Stimulated activated CD8-positive, alpha-beta memory T cell treated with anti-CD3 and anti-CD28 coated beads, Interleukin-12 subunit alpha, Interleukin-12 subunit beta, amount 100 ng/mL, for 24 hours (primary cell): ENCODE measurements around the gene PDS5A.
"Not testable (repeated sequence)": the region's sequence is repeated elsewhere in the genome, so short reads cannot be mapped to it uniquely, and the experiment has no call there.

Source experiments
- DNase-seq: peaks from one replicate; pipeline ENCODE4 v3.0.0-alpha.2; 2020; ENCODE audit errors: extremely low read depth

PDS5A gene

GRCh38 chr4:39970671-39971640, 6.8 kb downstream of the PDS5A start:
- no peak for DNase-seq

DNA sequence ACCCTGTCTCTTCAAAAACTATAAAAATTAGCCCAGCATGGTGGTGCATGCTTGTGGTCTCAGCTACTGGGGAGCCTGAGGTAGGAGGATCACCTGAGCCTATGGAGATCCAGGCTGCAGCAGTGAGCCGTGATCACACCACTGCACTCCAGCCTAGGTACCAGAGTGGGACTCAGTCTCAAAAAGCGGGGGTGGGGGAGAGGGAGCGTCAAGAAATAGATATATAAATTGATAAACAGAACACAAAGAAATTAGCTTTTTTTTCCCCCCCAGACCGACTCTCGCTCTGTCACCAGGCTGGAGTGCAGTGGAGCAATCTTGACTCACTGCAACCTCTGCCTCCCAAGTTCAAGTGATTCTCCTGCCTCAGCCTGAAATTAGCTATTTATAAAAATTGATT, 14.1 kb downstream of the PDS5A start:
- no peak for DNase-seq

DNA sequence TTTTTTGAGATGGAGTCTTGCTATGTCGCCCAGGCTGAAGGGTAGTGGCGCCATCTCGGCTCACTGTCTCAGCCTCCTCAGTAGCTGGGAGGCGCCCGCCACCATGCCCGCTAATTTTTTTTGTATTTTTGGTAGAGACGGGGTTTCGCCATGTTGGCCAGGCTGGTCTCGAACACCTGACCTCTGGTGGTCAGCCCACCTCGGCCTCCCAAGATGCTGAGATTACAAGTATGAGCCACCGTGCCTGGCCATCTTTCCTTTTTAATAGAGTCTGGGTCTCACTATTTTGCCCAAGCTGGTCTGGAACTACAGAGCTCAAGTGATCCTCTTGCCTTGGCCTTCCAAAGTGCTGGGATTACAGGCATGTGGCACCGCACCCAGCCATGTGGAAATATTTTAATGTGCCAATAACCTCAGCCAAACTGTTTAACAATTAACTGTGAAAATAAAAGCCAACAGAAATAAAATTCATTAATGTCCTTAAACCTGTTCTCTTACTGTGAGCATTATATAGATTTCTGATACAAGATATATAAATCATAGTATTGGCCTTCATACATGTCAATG, 16.3 kb downstream of the PDS5A start:
- DNase-seq = no peak

DNA sequence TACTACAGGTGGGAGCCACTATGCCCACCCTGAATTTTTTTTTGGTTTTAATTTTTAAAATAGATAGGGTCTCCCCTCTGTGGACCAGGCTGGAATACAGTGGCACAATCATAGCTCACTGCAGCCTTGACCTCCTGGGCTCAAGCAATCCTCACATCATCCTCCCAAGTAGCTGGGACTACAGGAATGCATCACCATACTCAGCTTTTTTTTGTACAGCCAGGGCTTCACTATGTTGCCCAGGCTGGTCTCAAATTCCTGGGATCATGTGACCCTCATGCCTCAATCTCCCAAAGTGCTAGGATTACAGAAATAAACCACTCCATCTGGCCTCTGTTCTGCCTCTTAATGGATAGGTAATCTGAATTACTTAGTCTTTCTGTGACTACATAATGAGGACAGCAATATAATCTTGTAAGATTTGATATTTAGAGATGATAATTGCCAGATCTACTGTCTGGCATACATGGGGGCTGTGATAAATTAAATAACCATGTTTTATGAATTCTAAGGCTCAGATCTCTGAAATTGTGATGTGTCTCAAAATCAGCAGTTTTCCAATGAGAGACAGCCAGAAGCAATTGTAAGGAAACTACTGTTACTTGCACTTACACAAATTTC, 26.7 kb downstream of the PDS5A start:
- no peak for DNase-seq

GRCh38 chr4:39947963-39948362, 29.7 kb downstream of the PDS5A start:
- DNase-seq = no peak

- DNase-seq = no peak
Measured at GRCh38 chr4:39947417-39947816, 30.3 kb downstream of the PDS5A start.

DNA sequence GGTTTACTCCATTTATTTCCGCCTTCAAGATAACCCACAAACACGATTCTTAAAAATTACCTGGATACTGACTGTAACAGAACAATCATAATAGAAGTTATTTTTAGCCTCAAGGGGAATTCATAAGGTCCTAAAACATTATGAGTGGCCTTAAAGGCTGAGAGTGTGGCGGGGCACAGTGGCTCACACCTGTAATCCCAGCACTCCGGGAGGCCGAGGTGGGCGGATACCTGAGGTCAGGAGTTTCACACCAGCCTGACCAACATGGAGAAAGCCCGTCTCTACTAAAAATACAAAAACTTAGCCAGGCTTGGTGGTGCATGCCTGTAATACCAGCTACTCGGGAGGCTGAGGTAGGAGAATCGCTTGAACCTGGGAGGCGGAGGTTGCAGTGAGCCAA, 33.5 kb downstream of the PDS5A start:
- not testable (repeated sequence) for DNase-seq

- DNase-seq = no peak
Measured at GRCh38 chr4:39942507-39942906, 35.2 kb downstream of the PDS5A start.

DNA sequence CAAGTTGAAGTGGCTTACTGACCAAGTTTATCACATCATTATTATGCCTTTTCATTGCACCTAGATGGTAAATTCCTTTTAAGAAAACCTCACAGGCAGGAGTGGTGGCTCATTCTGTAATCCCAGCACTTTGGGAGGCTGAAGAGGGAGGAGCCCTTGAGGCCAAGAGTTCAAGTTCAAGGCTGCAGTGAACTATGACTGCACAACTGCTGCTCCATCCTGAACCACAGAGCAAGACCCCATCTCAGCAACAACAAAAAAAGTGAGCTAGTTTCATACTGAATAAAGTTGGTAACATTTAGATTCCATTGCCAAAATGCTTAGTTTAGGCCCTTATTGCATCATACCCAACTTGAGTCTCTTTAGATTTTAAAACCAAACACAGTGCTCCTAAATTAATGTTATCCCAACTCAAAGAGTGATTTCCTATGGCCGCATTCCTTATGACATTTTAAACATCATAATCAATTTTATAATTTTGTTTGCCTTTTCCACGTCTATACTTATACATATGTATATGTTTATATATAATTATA, 36.0 kb downstream of the PDS5A start:
- DNase-seq = no peak

DNA sequence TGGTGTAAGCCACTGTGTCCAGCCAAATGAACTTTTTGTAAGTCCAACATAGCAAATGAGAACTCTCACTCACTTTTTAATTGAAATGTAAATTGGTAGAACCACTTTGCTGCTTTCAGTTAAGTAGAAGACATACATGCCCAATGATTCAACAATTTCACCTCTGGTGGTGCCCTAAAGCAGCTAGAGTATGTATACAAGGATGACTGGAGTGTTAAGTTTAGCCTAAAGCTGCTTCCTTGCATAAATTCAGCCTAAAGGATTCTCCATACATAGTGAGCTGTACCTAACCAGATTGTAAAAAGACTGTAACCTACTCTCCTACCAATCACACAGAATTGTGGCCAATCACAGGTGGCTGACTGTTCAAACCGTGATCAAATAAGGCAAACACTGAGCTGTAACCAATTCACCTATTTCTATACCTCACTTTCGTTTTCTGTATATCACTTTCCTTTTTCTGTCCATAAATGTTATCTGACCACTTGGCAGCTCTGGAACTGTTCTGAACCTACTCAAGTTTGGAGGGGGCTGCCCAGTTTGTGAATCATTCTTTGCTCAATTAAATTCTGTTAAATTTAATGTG, 39.9 kb downstream of the PDS5A start:
- no peak for DNase-seq

DNA sequence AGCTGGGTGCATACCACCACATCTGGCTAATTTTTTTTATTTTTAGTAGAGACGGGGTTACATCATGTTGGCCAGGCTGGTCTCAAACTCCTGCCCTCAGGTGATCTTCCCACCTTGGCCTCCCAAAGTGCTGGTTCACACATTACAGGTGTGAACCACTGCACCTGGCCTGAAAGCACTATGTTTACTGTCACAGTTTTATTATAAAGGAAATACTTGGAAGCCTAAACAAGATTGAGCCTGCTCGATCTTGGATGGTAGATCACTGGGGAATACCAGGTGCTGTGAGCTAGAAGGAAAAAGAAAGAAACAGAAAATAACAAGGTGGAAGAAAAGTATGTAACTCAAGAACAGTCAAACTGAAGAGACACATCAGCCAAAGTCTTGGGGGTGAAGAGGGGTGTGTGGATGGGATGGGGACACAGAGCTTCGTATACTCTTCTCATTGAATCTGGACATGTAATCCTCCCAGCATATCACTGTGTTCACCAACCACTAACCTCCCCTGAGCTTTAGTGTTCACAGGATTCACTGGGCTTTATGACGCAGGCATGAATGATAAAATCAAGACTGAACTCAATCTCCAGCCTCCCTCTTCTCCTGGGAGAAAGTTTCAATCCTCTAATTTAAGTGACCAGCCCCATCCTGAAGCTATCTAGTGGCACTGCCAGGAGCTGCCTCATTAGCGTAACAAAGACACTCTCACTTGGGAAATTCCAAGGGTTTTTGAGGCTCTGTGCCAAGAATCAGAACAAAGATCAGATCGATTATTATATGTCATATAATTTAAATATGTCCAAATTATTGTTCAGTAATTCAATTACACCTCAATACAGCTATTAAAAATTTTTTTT, 40.9 kb downstream of the PDS5A start:
- DNase-seq = no peak

DNA sequence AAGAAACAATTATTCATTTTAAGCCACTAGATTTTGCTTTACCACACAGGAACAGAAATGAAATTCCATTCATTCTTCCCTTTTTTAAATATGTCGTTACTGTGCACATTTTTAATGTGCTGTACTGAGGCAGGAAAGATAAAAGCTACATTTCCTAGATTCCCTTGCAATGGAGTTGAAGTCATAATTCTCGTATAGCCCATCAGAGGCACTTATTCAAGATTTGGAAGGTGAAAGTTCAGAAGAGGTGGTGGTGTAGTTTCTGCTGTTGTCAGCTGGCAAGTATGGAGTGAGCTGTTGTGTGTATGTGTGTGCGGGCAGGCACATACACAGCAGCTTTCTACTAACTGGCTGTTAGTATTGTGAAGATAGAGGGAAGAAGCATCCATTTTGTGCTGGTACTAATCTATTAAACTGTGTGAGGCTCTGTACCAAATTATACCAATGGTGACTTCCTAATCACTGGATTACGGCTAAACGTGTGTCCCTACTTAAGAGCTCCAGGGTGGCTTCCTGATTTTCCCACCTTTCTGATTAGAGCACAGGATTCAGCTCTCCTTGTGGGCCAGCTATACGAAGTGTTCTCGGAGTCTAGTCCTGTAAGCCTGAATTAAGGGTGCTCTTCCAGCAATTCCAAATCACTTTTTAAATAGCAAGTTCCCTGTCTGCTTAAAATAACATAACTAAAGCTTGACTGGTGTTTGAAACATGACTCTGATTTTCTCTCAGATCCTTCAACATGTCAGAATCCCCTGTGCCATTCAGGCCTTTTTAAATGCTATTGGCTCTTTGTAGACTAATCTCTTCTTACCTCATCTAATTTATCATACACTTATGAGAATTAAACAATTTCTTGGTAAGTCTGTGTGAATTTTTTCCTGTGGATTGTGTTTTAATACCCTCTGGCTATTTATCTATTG, 43.8 kb downstream of the PDS5A start:
- DNase-seq = no peak

DNA sequence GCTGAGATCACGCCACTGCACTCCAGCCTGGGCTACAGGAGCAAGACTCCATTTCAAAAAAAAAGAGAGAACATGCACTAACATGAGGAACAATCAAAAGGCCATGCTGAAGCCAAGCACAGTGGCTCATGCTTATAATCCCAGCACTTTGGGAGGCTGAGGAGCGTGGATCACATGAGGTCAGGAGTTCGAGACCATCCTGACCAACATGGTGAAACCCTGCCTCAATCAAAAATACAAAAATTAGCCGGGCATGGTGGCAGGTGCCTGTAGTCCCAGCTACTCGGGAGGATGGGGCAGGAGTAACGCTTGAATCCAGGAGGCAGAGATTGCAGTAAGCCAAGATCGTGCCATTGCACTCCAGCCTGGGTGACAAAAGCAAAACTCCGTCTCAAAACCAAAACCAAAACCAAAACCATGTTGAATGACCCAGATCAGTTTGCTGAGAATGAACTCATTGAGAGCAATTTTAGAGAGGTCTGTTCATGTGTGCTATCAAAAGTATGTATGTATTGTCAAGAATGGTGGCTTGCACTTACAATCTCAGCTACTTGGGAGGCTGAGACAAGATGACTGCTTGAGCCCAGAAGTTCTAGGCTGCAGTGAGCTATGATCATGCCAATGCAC, 44.8 kb downstream of the PDS5A start:
- no peak for DNase-seq

- no peak for DNase-seq
Measured at GRCh38 chr4:39931441-39931901, 46.2 kb downstream of the PDS5A start.

DNA sequence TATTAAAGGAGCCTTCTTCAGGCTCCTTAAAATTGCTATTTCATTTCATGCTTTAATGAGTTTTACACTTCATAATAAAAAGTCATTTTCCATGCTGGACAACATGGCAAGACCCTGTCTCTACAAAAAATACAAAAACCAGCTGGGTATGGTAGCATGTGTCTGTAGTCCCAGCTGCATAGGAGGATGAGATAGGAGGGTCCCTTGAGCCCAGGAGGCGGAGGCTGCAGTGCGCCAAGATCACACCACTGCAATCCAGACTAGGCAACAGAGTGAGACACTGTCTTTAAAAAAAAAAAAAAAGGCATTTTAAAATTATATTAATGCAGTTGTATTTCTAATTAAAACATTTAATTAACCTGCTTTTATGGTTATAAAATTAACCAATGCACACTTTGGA, 49.2 kb downstream of the PDS5A start:
- no peak for DNase-seq

DNA sequence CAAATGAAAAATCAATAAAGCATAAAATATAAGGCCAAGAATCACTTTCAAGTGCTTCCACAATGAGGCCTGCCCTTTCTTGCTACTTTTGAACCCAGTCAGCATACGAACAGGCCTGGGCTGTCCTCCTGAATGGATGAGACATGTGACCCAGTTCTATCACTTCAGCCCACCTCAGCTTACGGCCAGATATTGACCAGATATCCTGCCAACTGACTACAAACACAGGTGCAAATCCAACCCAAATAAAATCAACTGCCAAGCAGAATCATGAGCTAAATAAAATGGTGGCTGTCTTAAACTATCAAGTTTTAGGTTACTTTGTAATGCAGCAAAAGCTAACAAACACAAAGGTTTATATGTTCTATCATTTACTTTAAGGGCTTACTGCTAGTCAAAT, 53.7 kb downstream of the PDS5A start:
- DNase-seq = no peak

- no peak for DNase-seq
Measured at GRCh38 chr4:39922399-39922798, 55.3 kb downstream of the PDS5A start.

DNA sequence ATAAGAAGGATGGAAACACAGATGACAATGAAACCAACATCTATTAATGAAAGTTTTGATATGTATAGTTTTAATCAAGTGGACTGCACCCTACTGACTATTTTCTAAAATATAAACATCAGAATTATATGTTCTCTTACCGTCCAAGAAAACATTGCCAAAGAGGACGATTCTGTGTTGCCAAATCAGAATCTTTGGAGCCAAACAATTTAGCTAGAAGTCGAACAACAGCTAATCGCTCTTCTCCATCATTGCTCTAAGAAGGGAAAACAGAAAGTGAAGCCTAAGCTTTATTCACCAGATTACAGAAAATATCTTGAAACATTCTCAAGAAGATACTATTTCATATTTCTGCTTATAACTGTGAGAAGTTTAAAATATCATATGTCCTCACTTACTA, 64.2 kb downstream of the PDS5A start:
- no peak for DNase-seq

DNA sequence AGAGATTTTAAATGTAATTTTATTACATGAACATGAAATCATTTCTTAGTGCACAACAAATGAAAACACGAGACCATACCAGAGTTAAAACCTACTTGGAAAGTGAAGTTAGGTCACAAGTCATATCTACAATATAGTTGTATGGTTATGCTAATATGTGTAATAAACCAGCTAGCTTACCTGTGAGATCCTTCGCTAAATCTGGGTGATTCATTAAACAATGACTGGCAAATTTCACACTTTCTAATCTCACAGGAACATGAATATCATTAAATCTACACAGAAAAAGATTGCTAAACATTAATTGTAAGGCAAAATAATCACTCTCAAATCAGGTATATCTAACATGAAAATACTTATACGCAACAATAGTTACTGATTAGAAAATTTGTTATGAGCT, 67.6 kb downstream of the PDS5A start:
- no peak for DNase-seq

DNA sequence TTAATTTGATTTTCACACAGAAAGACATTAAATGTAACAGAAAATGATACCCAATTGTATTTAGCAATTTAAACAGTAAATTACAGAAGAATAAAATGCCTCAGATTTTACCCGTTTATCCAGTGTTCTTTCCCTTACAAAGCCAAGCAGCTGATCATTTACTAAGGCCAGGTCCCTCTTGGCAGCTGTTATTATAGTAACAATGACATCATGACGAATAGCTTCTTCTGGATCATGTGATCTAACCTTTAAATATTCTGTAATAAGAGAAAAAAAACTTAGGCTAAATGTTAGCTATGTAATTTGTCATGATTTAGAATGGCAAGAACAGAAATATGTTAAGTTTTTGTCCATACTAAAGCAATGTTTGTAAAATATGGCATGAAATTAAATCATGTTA, 69.4 kb downstream of the PDS5A start:
- no peak for DNase-seq
